Measurements from ENCODE around the gene CCNI2. TPM values are rescaled to one million over a fixed set of nuclear protein-coding genes. Genes with fewer than 3 reads are reported as not detected.

CCNI2 gene
- total RNA-seq, 1 experiment from 2014 or later, result 1.4 TPM

- POLR2A ChIA-PET, result no interaction called here
- CTCF ChIA-PET, result no interaction called here
- BruUV-seq (replicated peaks), result no TSS peak
- Histone ChIP-seq H2AFZ (ENCODE audit: low read depth, low read length, poor library complexity, severe bottlenecking) (no peak overlapping the region), H3K4me2 (ENCODE audit: low read length) (no peak overlapping the region), H3K36me3 (ENCODE audit: control insufficient read depth in 1 of 2, insufficient read depth in 2 of 2, low read length in 2 of 2) (no peaks in the 10 kb centered on the region), H3K79me2 (ENCODE audit: insufficient read depth, low read length) (peaks cover 16% of the 10 kb centered on the region), H3K9me3 (ENCODE audit: control insufficient read depth in 1 of 2, insufficient read depth in 1 of 2, low read depth in 1 of 2, low read length in 2 of 2) (no peaks in the 10 kb centered on the region), H4K20me1 (ENCODE audit: insufficient read depth) (no peaks in the 10 kb centered on the region), H3K9ac (ENCODE audit: low read length) (no peak overlapping the region), H3K9me2 (ENCODE audit: insufficient read depth) (no peaks in the 10 kb centered on the region), H3K4me1 (ENCODE audit: control insufficient read depth in 1 of 2, insufficient read depth in 2 of 2, low read length in 2 of 2) (peaks cover 8 to 11% of the 10 kb centered on the region in 2 experiments), H3K27ac (ENCODE audit: low read depth, low read length) (no peak overlapping the region), H3K4me3 (replicated peaks in 1 of 2; ENCODE audit: low read depth in 1 of 2, low read length in 2 of 2) (no peak overlapping the region), H3K27me3 (ENCODE audit: insufficient read depth, low read length) (no peaks in the 10 kb centered on the region)
- DNase-seq (ENCODE audit: low read depth, low spot score) (no peak), ATAC-seq (no peak)
- RAD21 ChIA-PET (ENCODE audit: low non-redundant PET in 1 of 2, low total read pairs in 2 of 2, uncharacterized antibody in 2 of 2, unreplicated experiment in 2 of 2), result no interaction called here
- TF ChIP-seq EZH2 (IDR thresholded peaks at IDR 0.05) (no peak), REST (IDR thresholded peaks at IDR 0.05; ENCODE audit: low read depth) (no peak)
- intact Hi-C loops (cut with micrococcal nuclease), result no loop called here
Measured at GRCh38 chr5:132770476-132771159, 23.4 kb downstream of the CCNI2 start.

DNA sequence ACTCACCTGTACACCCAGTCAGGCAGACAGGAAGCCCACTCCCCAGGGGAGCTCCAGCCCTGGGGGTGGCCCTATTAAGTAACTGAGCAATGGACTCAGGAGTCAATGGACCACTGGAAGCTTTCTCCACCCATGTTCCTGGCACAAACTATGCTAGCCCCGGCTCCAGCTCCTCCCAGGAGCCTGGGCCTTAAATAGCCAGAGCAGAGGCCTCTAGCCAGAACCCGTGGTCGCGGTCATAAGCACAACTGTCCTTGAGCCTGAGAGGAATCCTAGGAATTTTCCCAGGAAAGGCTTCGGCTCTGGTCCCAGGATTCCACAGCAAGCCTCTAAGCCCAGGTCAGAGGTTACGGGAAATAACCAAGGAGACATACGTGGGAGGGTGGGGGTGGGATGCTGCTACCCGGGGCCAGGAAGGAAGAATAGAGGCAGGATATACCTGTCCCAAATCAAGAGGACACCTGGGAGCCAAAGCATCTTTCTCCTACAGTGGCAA lies 24.3 kb downstream of the CCNI2 start:
- RAD21 ChIA-PET (ENCODE audit: low non-redundant PET in 1 of 2, low total read pairs in 2 of 2, uncharacterized antibody in 2 of 2, unreplicated experiment in 2 of 2), result interaction anchor here in 1 of 2 experiments (0.6 kb wide), 1 partner anchor 122 kb away, joined by 4 read pairs; no protein-coding TSS in a partner anchor
- H4K20me1 ChIP-seq (ENCODE audit: insufficient read depth), result no peaks in the 10 kb centered on the region
- DNase-seq (ENCODE audit: low read depth, low spot score) (no peak), ATAC-seq (no peak)
- H3K9me2 ChIP-seq (ENCODE audit: insufficient read depth), result no peaks in the 10 kb centered on the region
- H3K27me3 ChIP-seq (ENCODE audit: insufficient read depth, low read length), result no peaks in the 10 kb centered on the region
- H3K4me1 ChIP-seq (ENCODE audit: control insufficient read depth in 1 of 2, insufficient read depth in 2 of 2, low read length in 2 of 2), result peaks cover 12 to 17% of the 10 kb centered on the region in 2 experiments
- no peak overlapping the region for H3K4me2 ChIP-seq (ENCODE audit: low read length)
- H3K79me2 ChIP-seq (ENCODE audit: insufficient read depth, low read length), result peaks cover 22% of the 10 kb centered on the region
- TF ChIP-seq SRF (IDR thresholded peaks at IDR 0.05; ENCODE audit: low read depth), result no peak
- no peak for TF ChIP-seq FOSL1 (IDR thresholded peaks at IDR 0.05; ENCODE audit: low read depth)
- no peak for TF ChIP-seq ZBTB33 (IDR thresholded peaks at IDR 0.05; ENCODE audit: extremely low read depth, insufficient replicate concordance, low read length)
- TF ChIP-seq EGR1 (IDR thresholded peaks at IDR 0.05; ENCODE audit: low read depth), result no peak
- TF ChIP-seq REST (IDR thresholded peaks at IDR 0.05; ENCODE audit: low read depth), result no peak
- CTCF ChIA-PET, result no interaction called here
- H3K27ac ChIP-seq (ENCODE audit: low read depth, low read length), result no peak overlapping the region
- no peak overlapping the region for H3K9ac ChIP-seq (ENCODE audit: low read length)
- POLR2A ChIA-PET, result no interaction called here
- H2AFZ ChIP-seq (ENCODE audit: low read depth, low read length, poor library complexity, severe bottlenecking), result no peak overlapping the region
- no peaks in the 10 kb centered on the region for H3K9me3 ChIP-seq (ENCODE audit: control insufficient read depth in 1 of 2, insufficient read depth in 1 of 2, low read depth in 1 of 2, low read length in 2 of 2)
- no TSS peak for BruUV-seq (replicated peaks)
- no peaks in the 10 kb centered on the region for H3K36me3 ChIP-seq (ENCODE audit: control insufficient read depth in 1 of 2, insufficient read depth in 2 of 2, low read length in 2 of 2)
- H3K4me3 ChIP-seq (replicated peaks in 1 of 2; ENCODE audit: low read depth in 1 of 2, low read length in 2 of 2), result no peak overlapping the region
- intact Hi-C loops (cut with micrococcal nuclease), result no loop called here
